Measurements from ENCODE around the gene TRIM2. TPM values are rescaled to one million over a fixed set of nuclear protein-coding genes. Genes with fewer than 3 reads are reported as not detected.

Gene TRIM2
- total RNA-seq, 4 donors from 2014 or later, result 2.6 to 7.2 (median 3.8) TPM

DNA sequence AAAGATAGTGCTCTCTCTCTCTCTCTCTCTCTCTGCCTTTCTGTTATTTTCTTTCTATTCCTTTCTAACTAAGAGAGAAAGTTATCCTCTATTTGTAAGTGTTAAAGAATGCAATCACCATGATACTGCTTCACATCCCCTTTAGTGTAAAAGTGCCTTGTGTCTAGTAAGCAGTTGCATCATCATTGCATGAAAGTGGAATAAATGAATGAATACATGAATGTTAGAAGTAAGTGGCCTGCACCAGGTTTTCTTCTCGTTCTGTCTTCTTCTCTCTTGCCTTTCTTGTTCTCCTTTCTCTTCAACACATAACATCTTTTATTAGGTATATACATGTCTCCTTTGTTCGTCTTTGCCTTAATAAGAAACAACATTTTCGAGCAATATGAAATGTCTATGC, 35.2 kb downstream of the TRIM2 start:
- no peak overlapping the region for H3K4me3 ChIP-seq
- no peak for ATAC-seq
- intact Hi-C loops (cut with DNase I; ENCODE audit: low total_unique reads) (no loop called here), in situ Hi-C loops (cut with MboI; ENCODE audit: low sequenced_read_pairs in 4 of 4) (no loop called here)
- no peaks in the 10 kb centered on the region for H3K9me3 ChIP-seq
- no peaks in the 10 kb centered on the region for H3K36me3 ChIP-seq
- TF ChIP-seq POLR2A (IDR thresholded peaks at IDR 0.05), result no peak
- TF ChIP-seq, protein P1, sequence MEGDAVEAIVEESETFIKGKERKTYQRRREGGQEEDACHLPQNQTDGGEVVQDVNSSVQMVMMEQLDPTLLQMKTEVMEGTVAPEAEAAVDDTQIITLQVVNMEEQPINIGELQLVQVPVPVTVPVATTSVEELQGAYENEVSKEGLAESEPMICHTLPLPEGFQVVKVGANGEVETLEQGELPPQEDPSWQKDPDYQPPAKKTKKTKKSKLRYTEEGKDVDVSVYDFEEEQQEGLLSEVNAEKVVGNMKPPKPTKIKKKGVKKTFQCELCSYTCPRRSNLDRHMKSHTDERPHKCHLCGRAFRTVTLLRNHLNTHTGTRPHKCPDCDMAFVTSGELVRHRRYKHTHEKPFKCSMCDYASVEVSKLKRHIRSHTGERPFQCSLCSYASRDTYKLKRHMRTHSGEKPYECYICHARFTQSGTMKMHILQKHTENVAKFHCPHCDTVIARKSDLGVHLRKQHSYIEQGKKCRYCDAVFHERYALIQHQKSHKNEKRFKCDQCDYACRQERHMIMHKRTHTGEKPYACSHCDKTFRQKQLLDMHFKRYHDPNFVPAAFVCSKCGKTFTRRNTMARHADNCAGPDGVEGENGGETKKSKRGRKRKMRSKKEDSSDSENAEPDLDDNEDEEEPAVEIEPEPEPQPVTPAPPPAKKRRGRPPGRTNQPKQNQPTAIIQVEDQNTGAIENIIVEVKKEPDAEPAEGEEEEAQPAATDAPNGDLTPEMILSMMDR (IDR thresholded peaks at IDR 0.05 in 4 of 5, conservative IDR thresholded peaks at IDR 0.05 in 1 of 5), result no peak
- peaks cover 9 to 10% of the 10 kb centered on the region in 2 donors for H3K4me1 ChIP-seq
- H3K27me3 ChIP-seq, result no peaks in the 10 kb centered on the region
- H3K27ac ChIP-seq, result no peak overlapping the region
- no peak for DNase-seq

DNA sequence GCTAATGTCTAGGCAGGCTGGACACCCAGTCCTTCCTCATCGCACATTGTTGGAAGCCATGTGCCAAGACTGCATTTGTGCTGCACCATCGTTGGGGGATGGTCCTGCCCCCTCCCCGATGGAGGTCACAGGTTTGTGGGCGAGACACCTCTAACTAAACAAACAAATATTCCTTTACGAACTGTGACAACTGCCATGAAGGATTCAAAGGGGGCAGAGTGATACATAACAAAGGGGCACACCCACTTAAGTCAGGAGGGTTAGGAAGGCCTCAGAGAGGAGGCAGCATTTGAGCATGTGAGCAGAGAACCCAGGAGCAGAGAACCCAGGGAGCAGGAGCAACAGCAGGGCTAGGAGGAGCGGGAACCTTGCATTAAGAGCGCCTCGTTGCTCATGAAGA, 37.1 kb downstream of the TRIM2 start:
- TF ChIP-seq, protein P1 (IDR thresholded peaks at IDR 0.05 in 4 of 5, conservative IDR thresholded peaks at IDR 0.05 in 1 of 5), result no peak
- no peak for TF ChIP-seq POLR2A (IDR thresholded peaks at IDR 0.05)
- Histone ChIP-seq H3K4me3 (no peak overlapping the region), H3K9me3 (no peaks in the 10 kb centered on the region), H3K27me3 (no peaks in the 10 kb centered on the region), H3K4me1 (peaks cover 4 to 7% of the 10 kb centered on the region in 2 donors), H3K27ac (no peak overlapping the region), H3K36me3 (no peaks in the 10 kb centered on the region)
- in situ Hi-C loops (cut with MboI; ENCODE audit: low sequenced_read_pairs in 4 of 4) (no loop called here), intact Hi-C loops (cut with DNase I; ENCODE audit: low total_unique reads) (no loop called here)
- DNase-seq (no peak), ATAC-seq (no peak)

DNA sequence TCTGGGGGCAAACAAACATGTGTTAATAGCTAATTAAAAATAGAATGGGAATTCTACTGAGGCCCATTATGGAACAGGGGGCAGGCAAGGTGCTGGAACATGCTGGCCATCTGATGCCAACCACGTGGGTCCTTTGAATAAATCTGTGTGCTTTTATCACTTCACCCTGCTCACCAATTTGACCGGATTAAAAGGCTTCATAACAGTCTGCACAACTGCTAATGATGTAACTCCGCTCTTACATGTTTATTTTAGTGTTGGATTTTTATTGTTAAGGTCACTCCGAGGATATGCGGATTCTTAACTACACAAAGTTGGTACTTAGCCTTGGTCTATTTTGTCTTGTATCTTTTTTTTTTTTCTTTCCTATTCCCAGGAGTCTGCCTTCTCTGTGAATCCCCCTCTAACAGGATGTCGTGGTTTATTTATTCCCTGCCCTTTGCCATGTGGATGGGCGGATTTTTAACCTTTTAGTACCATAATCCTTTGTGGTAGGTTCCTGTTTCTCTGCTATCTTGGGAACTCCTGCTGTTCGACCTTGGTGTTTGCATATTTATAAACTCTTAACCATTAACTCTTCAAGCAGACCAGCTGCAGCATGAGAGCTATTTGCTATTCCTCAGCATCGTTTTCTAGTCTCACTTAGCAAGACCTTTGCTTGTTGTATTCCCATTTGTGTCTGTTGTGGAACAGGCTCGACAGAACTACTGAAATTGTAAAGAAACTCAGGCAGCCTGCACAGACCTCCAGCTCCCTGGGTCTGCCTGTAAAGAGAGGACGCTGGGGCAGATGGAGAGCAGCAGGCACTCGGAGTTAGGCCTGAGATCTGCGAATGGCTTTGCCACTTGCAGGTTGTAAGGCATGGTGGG, 38.0 kb downstream of the TRIM2 start:
- Histone ChIP-seq H3K36me3 (no peaks in the 10 kb centered on the region), H3K4me1 (peaks cover 4 to 7% of the 10 kb centered on the region in 2 donors), H3K4me3 (no peak overlapping the region), H3K27me3 (no peaks in the 10 kb centered on the region), H3K9me3 (no peaks in the 10 kb centered on the region), H3K27ac (no peak overlapping the region)
- in situ Hi-C loops (cut with MboI; ENCODE audit: low sequenced_read_pairs in 4 of 4), result no loop called here
- ATAC-seq, result peak in 1 of 2 donors; percentile 33
- TF ChIP-seq POLR2A (IDR thresholded peaks at IDR 0.05), result no peak
- TF ChIP-seq, protein P1 (IDR thresholded peaks at IDR 0.05 in 4 of 5, conservative IDR thresholded peaks at IDR 0.05 in 1 of 5), result no peak
- no peak for DNase-seq
- intact Hi-C loops (cut with DNase I; ENCODE audit: low total_unique reads), result no loop called here

DNA sequence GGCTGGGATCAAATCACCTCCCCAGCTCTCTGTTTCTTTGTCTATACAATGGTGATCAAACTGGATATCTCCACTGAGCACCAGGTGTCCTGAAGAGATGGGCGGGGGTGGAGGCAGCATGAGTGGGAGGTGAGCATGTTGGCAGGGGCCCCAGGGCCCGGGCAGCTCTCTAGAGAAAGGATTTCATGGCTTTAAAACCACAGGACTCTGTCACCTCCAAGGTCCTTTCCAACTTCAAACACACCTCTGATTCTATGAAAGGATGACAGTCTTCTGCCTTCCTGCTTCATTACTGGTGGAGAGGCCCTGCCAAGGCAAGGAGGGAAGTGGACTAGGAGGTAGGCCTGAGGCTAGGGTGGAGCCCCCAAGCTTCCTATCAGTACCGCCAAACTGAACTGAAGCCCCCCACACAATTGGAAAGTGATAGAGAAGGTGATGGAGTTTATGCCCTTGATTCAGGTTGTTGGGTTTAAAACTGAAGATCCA, 38.6 kb downstream of the TRIM2 start:
- DNase-seq, result no peak
- peaks cover 4% of the 10 kb centered on the region in 2 donors for H3K4me1 ChIP-seq
- intact Hi-C loops (cut with DNase I; ENCODE audit: low total_unique reads) (no loop called here), in situ Hi-C loops (cut with MboI; ENCODE audit: low sequenced_read_pairs in 4 of 4) (no loop called here)
- no peak overlapping the region for H3K27ac ChIP-seq
- no peak for TF ChIP-seq POLR2A (IDR thresholded peaks at IDR 0.05)
- ATAC-seq, result no peak
- no peaks in the 10 kb centered on the region for H3K27me3 ChIP-seq
- no peaks in the 10 kb centered on the region for H3K9me3 ChIP-seq
- no peak overlapping the region for H3K4me3 ChIP-seq
- no peaks in the 10 kb centered on the region for H3K36me3 ChIP-seq

GRCh38 chr4:153243468-153243867, 39.2 kb downstream of the TRIM2 start:
- H3K4me1 ChIP-seq, result peaks cover 8% of the 10 kb centered on the region in 2 donors
- H3K27ac ChIP-seq, result no peak overlapping the region
- in situ Hi-C loops (cut with MboI; ENCODE audit: low sequenced_read_pairs in 4 of 4), result no loop called here
- TF ChIP-seq, protein P1 (IDR thresholded peaks at IDR 0.05 in 4 of 5, conservative IDR thresholded peaks at IDR 0.05 in 1 of 5), result no peak
- no peak for TF ChIP-seq POLR2A (IDR thresholded peaks at IDR 0.05)
- no peak for DNase-seq
- H3K27me3 ChIP-seq, result no peaks in the 10 kb centered on the region
- H3K4me3 ChIP-seq, result no peak overlapping the region
- no peak for ATAC-seq
- intact Hi-C loops (cut with DNase I; ENCODE audit: low total_unique reads), result no loop called here
- H3K9me3 ChIP-seq, result no peaks in the 10 kb centered on the region
- H3K36me3 ChIP-seq, result no peaks in the 10 kb centered on the region
